ENCODE measurements around the gene MVD. TPM values are rescaled to one million over a fixed set of nuclear protein-coding genes. Genes with fewer than 3 reads are reported as not detected.
A peak's percentile ranks its signal among the peaks of the same experiment; 100 is the strongest.

MVD gene
- total RNA-seq, 1 experiment from 2014 or later: 38.3 TPM

DNA sequence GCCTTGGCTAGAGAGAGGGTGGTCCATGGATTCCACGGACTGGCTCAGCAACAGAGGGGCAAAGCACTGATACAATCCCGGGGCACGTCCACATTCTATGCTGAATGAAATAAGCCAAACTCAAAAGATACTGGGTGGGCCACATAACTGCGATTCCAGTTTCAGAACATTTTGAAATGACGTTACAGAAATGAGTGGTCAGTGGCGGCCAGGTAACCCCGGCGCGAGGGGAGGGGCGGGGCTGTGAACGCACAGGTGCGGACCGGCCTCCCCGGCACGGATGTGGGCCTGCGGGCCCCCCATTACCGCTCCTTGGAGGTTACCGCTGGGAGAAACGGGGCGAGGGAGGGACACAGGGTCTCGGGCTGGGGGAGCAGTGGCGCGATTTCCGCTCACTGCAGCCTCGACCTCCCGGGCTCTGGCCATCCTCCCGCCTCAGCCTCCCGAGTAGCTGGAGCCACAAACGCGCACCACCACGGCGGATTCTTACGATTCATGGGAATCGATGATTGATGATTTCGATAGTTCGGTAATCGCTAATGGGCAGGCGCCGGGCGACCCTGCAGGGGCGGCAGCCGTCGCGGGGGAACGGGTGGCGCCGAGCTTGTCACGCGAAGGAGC is 559 bp downstream of the MVD start:
- H3K4me2 ChIP-seq (ENCODE audit: low read length): peak overlapping the region; percentile 98
- H3K27ac ChIP-seq (ENCODE audit: low read length): peak overlapping the region; percentile 70
- peak overlapping the region; percentile 88 for H3K4me3 ChIP-seq (ENCODE audit: low read length)
- DNase-seq (no peak), ATAC-seq (no peak)
- TF ChIP-seq EZH2phosphoT487 (IDR thresholded peaks at IDR 0.05; ENCODE audit: borderline replicate concordance, low read length) (no peak), EZH2 (IDR thresholded peaks at IDR 0.05; ENCODE audit: low read length, unreplicated experiment) (no peak)
- TF ChIP-seq, protein P1, sequence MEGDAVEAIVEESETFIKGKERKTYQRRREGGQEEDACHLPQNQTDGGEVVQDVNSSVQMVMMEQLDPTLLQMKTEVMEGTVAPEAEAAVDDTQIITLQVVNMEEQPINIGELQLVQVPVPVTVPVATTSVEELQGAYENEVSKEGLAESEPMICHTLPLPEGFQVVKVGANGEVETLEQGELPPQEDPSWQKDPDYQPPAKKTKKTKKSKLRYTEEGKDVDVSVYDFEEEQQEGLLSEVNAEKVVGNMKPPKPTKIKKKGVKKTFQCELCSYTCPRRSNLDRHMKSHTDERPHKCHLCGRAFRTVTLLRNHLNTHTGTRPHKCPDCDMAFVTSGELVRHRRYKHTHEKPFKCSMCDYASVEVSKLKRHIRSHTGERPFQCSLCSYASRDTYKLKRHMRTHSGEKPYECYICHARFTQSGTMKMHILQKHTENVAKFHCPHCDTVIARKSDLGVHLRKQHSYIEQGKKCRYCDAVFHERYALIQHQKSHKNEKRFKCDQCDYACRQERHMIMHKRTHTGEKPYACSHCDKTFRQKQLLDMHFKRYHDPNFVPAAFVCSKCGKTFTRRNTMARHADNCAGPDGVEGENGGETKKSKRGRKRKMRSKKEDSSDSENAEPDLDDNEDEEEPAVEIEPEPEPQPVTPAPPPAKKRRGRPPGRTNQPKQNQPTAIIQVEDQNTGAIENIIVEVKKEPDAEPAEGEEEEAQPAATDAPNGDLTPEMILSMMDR (conservative IDR thresholded peaks at IDR 0.05; ENCODE audit: low read depth, low read length): no peak
- BruUV-seq (replicated peaks): TSS peak; percentile 74
- peak overlapping the region; percentile 95 for H3K9ac ChIP-seq (ENCODE audit: low read length)
- no peaks in the 10 kb centered on the region for H3F3A ChIP-seq (ENCODE audit: low read length, unreplicated experiment)
- H3K9me2 ChIP-seq (replicated peaks; ENCODE audit: low read length): no peaks in the 10 kb centered on the region
- no peaks in the 10 kb centered on the region for H3K36me3 ChIP-seq (ENCODE audit: low read depth, low read length)
- CTCF ChIA-PET: no interaction called here
- H3K9me3 ChIP-seq (ENCODE audit: low read length): no peaks in the 10 kb centered on the region
- peaks cover 18% of the 10 kb centered on the region for H3K79me2 ChIP-seq (ENCODE audit: low read length)
- H4K20me1 ChIP-seq (ENCODE audit: low read length): 0 out of 2 replicates have a peak, but pooled peaks cover 3% of the 10 kb centered on the region
- no peaks in the 10 kb centered on the region; the same call in 1 of the 2 replicates for H3K4me1 ChIP-seq (ENCODE audit: insufficient read depth, low read length)
- H3K27me3 ChIP-seq (ENCODE audit: low read length): no peaks in the 10 kb centered on the region
- intact Hi-C loops (cut with micrococcal nuclease): no loop called here
- POLR2A ChIA-PET (ENCODE audit: unreplicated experiment): no interaction called here
- peak overlapping the region; percentile 86 for H2AFZ ChIP-seq (ENCODE audit: low read length)

DNA sequence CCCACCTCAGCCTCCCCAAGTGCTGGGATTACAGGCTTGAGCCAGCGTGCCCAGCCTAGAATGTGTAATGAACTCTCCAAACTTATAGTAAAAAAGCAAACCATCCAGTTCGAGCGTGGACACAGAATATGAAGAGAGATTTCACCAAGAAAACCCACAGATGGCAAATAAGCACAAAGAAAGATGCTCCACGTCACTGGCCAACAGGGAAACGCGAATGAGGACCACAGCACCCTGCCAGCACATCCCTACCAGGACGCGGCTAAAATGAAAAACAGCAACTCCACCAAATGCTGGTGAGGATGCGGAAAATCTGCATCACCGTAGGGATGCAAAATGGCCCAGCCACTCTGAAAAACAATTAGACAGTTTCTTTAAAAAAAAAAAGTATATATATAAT is 1.4 kb downstream of the MVD start:
- H3K4me2 ChIP-seq (ENCODE audit: low read length): peak overlapping the region; percentile 28
- no peak for DNase-seq
- no TSS peak for BruUV-seq (replicated peaks)
- no peaks in the 10 kb centered on the region; the same call in 1 of the 2 replicates for H3K4me1 ChIP-seq (ENCODE audit: insufficient read depth, low read length)
- ATAC-seq: no peak
- H3K9me2 ChIP-seq (replicated peaks; ENCODE audit: low read length): no peaks in the 10 kb centered on the region
- POLR2A ChIA-PET (ENCODE audit: unreplicated experiment): no interaction called here
- 0 out of 2 replicates have a peak, but pooled peaks cover 3% of the 10 kb centered on the region for H4K20me1 ChIP-seq (ENCODE audit: low read length)
- H3K27me3 ChIP-seq (ENCODE audit: low read length): no peaks in the 10 kb centered on the region
- TF ChIP-seq EZH2 (IDR thresholded peaks at IDR 0.05; ENCODE audit: low read length, unreplicated experiment): no peak
- TF ChIP-seq, protein P1 (conservative IDR thresholded peaks at IDR 0.05; ENCODE audit: low read depth, low read length): no peak
- TF ChIP-seq EZH2phosphoT487 (IDR thresholded peaks at IDR 0.05; ENCODE audit: borderline replicate concordance, low read length): no peak
- no peak overlapping the region for H2AFZ ChIP-seq (ENCODE audit: low read length)
- no peak overlapping the region for H3K27ac ChIP-seq (ENCODE audit: low read length)
- CTCF ChIA-PET: no interaction called here
- no peaks in the 10 kb centered on the region for H3K36me3 ChIP-seq (ENCODE audit: low read depth, low read length)
- no peak overlapping the region for H3K4me3 ChIP-seq (ENCODE audit: low read length)
- intact Hi-C loops (cut with micrococcal nuclease): no loop called here
- no peaks in the 10 kb centered on the region for H3K9me3 ChIP-seq (ENCODE audit: low read length)
- H3F3A ChIP-seq (ENCODE audit: low read length, unreplicated experiment): no peaks in the 10 kb centered on the region
- H3K9ac ChIP-seq (ENCODE audit: low read length): no peak overlapping the region
- peaks cover 18% of the 10 kb centered on the region for H3K79me2 ChIP-seq (ENCODE audit: low read length)

DNA sequence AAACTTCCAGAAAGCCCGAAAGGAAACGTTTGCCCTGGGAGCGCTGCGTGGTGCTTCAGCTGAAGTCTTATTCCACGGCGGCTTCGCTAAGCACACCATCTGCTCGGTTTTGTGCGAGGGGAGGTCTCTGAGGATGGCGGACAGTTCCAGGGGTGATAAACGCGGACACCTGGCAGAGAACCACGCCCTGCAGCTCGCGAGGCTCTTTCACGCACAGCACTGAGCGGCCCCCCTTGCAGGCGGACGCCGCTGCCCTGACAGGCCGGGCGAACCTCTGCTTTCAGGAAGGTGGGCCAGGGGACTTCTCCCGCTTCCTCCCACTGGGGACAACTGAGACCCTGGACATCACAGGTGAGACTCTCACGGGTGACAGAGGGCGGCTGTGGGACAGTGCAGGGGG is 3.7 kb downstream of the MVD start:
- no peaks in the 10 kb centered on the region for H3K9me2 ChIP-seq (replicated peaks; ENCODE audit: low read length)
- ChIA-PET POLR2A (ENCODE audit: unreplicated experiment) (no interaction called here), CTCF (no interaction called here)
- H3K4me2 ChIP-seq (ENCODE audit: low read length): no peak overlapping the region
- no peak overlapping the region for H3K27ac ChIP-seq (ENCODE audit: low read length)
- H3K27me3 ChIP-seq (ENCODE audit: low read length): no peaks in the 10 kb centered on the region
- H3K4me3 ChIP-seq (ENCODE audit: low read length): no peak overlapping the region
- no peak overlapping the region for H2AFZ ChIP-seq (ENCODE audit: low read length)
- 0 out of 2 replicates have a peak, but pooled peaks cover 3% of the 10 kb centered on the region for H4K20me1 ChIP-seq (ENCODE audit: low read length)
- ATAC-seq (no peak), DNase-seq (no peak)
- BruUV-seq (replicated peaks): no TSS peak
- no peaks in the 10 kb centered on the region for H3F3A ChIP-seq (ENCODE audit: low read length, unreplicated experiment)
- no peaks in the 10 kb centered on the region for H3K9me3 ChIP-seq (ENCODE audit: low read length)
- H3K79me2 ChIP-seq (ENCODE audit: low read length): peaks cover 18% of the 10 kb centered on the region
- TF ChIP-seq EZH2 (IDR thresholded peaks at IDR 0.05; ENCODE audit: low read length, unreplicated experiment): no peak
- intact Hi-C loops (cut with micrococcal nuclease): no loop called here
- H3K36me3 ChIP-seq (ENCODE audit: low read depth, low read length): no peaks in the 10 kb centered on the region
- H3K9ac ChIP-seq (ENCODE audit: low read length): no peak overlapping the region
- no peaks in the 10 kb centered on the region; the same call in 1 of the 2 replicates for H3K4me1 ChIP-seq (ENCODE audit: insufficient read depth, low read length)
